AG09319 (cell line): Measurements from ENCODE around the gene FOXP1.

Experiments used
- DNase-seq: peaks from one replicate; pipeline ENCODE4 v3.0.0-alpha.2; 2010; ENCODE audit warnings: low read depth; ENCODE audit errors: extremely low read depth
- CTCF ChIP-seq: IDR thresholded peaks from 2 replicates; pipeline ENCODE4 v1.5.1; 2011; ENCODE audit warnings: low read depth, mild to moderate bottlenecking, inconsistent platforms, low read length, moderate library complexity

FOXP1 gene

DNA sequence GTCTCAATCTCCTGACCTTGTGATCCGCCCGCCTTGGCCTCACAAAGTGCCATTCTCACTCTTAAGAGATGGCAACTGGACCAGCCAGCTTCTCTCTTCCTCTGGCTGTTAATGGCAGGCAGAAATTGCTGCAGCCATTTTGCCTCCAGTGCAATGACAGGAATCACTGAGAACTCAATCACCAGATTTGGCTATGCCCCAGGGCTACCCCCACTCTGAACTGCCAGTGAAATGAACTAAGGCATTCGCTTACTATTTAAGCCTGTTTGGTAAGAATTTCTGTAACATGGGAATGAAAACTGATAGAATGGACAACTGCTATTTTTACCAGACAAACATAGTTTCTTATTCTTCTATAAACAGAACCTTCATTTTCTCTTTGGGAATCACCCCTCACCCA, 24.5 kb downstream of the FOXP1 start:
- no peak for TF ChIP-seq CTCF
- no peak for DNase-seq

DNA sequence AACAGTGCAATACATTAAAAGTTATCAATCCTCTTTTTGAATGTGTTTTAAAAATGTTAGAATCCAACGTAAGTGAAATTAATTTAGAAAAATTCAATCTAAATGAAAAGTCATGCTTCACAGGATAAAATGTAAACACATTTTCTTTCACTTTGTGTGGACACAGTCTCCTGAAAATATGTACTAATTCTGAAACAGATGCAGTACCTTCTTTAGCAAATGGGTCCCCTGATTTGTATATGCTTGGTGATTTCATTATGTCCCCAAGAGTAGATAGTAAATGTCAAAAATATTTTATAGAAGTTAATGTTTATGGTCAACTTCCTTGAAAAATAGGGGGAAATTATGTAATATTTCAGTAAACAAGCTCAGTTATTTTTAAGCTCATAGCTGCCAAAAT, 28.9 kb downstream of the FOXP1 start:
- DNase-seq: no peak

DNA sequence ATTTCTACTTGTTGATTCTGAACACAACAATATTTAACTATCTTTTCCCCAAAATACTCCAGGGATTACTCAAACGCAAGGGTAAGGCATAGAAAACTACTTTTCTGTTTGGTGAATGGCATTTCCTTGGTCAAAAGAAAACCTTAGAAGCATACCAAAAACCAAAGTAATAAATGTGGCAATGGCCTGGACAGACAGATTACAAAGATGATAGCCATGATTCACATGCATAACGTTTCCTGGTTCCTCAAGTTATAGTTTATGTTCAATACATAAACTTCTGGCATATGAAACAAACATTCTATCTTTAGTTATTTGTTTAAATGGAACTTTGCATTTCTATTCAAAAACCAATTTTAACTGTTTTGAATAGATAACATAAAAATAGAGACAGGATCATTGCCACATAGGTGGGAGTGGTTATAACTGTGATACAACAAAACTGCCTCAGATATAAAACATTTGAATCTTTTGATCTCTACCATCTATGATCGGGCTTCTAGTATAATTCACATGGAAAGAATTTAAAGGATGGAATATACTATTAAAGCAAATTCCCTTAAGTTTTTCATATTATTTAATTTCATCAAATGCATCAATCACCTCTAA, 32.1 kb downstream of the FOXP1 start:
- DNase-seq: no peak
- no peak for TF ChIP-seq CTCF

More for the DNA sequence above, 28.9 kb downstream of the FOXP1 start:
- TF ChIP-seq CTCF: no peak

- DNase-seq: no peak
- no peak for TF ChIP-seq CTCF
Observed at GRCh38 chr3:71549951-71550350, 33.6 kb downstream of the FOXP1 start.

- no peak for TF ChIP-seq CTCF
- DNase-seq: no peak
Observed at GRCh38 chr3:71548705-71549384, 34.7 kb downstream of the FOXP1 start.

GRCh38 chr3:71547249-71548198, 36.0 kb downstream of the FOXP1 start:
- DNase-seq: no peak
- TF ChIP-seq CTCF: no peak

- no peak for TF ChIP-seq CTCF
- no peak for DNase-seq
Observed at GRCh38 chr3:71546821-71547220, 36.7 kb downstream of the FOXP1 start.
